Measurements from ENCODE around the gene DR1.
"Not testable (repeated sequence)": the region's sequence is repeated elsewhere in the genome, so short reads cannot be mapped to it uniquely, and the experiment has no call there.

Gene DR1

GRCh38 chr1:93384656-93385055 lies 38.9 kb downstream of the DR1 start:
- Histone ChIP-seq H2BK5ac (ENCODE audit: low read depth, low read length, poor library complexity) (no peak overlapping the region), H3K79me1 (ENCODE audit: low read length) (no peaks in the 10 kb centered on the region), H4K91ac (ENCODE audit: low read depth, low read length) (no peak overlapping the region), H3K14ac (ENCODE audit: low read length) (no peak overlapping the region), H3K79me2 (ENCODE audit: control insufficient read depth, insufficient read depth, low read length, poor library complexity) (no peaks in the 10 kb centered on the region), H3K9ac (ENCODE audit: low read length) (no peak overlapping the region), H4K12ac (ENCODE audit: low read depth, low read length) (no peak overlapping the region), H3K27ac (ENCODE audit: low read depth, low read length) (no peak overlapping the region), H3K9me3 (ENCODE audit: insufficient read depth, low read depth, low read length) (peaks cover 6% of the 10 kb centered on the region), H2BK120ac (ENCODE audit: insufficient read depth, low read length, poor library complexity) (no peak overlapping the region), H3K4me1 (ENCODE audit: control insufficient read depth in 1 of 2, insufficient read depth in 2 of 2, low read length in 2 of 2) (no peaks in the 10 kb centered on the region), H3K27me3 (ENCODE audit: insufficient read depth, low read length) (no peaks in the 10 kb centered on the region), H3K4ac (ENCODE audit: low read depth, low read length) (no peak overlapping the region), H2AK5ac (ENCODE audit: low read length) (no peak overlapping the region), H3K18ac (ENCODE audit: low read length) (no peak overlapping the region), H3K4me2 (ENCODE audit: low read length) (no peak overlapping the region), H3K4me3 (ENCODE audit: low read depth, low read length) (no peak overlapping the region), H3K36me3 (ENCODE audit: control insufficient read depth in 1 of 2, insufficient read depth in 2 of 2, low read length in 2 of 2) (peaks cover 1 to 3% of the 10 kb centered on the region in 2 experiments), H2AFZ (ENCODE audit: insufficient read depth, low read length, poor library complexity) (no peak overlapping the region), H4K8ac (ENCODE audit: low read depth, low read length) (no peak overlapping the region), H2BK12ac (ENCODE audit: low read length) (no peak overlapping the region), H3K23ac (ENCODE audit: low read length) (no peak overlapping the region)
- WGBS (ENCODE audit: extremely low coverage, insufficient coverage, insufficient read length) = no CpG with 5 or more reads among the region's 3 CpGs
- peak in 1 of 2 donors; percentile 22 for DNase-seq

- not testable (repeated sequence) for H2BK12ac ChIP-seq (ENCODE audit: low read length); H3K4me1 ChIP-seq (ENCODE audit: control insufficient read depth in 1 of 2, insufficient read depth in 2 of 2, low read length in 2 of 2); H3K4me3 ChIP-seq (ENCODE audit: low read depth, low read length); DNase-seq; H3K27me3 ChIP-seq (ENCODE audit: insufficient read depth, low read length); H4K91ac ChIP-seq (ENCODE audit: low read depth, low read length); H2AK5ac ChIP-seq (ENCODE audit: low read length); H3K9me3 ChIP-seq (ENCODE audit: insufficient read depth, low read depth, low read length); H3K23ac ChIP-seq (ENCODE audit: low read length); H4K8ac ChIP-seq (ENCODE audit: low read depth, low read length); H3K18ac ChIP-seq (ENCODE audit: low read length); H2BK120ac ChIP-seq (ENCODE audit: insufficient read depth, low read length, poor library complexity); H3K79me2 ChIP-seq (ENCODE audit: control insufficient read depth, insufficient read depth, low read length, poor library complexity); H3K4me2 ChIP-seq (ENCODE audit: low read length); H3K27ac ChIP-seq (ENCODE audit: low read depth, low read length); H2BK5ac ChIP-seq (ENCODE audit: low read depth, low read length, poor library complexity); H3K14ac ChIP-seq (ENCODE audit: low read length); H3K79me1 ChIP-seq (ENCODE audit: low read length); H2AFZ ChIP-seq (ENCODE audit: insufficient read depth, low read length, poor library complexity); H3K36me3 ChIP-seq (ENCODE audit: control insufficient read depth in 1 of 2, insufficient read depth in 2 of 2, low read length in 2 of 2); H4K12ac ChIP-seq (ENCODE audit: low read depth, low read length); H3K9ac ChIP-seq (ENCODE audit: low read length); H3K4ac ChIP-seq (ENCODE audit: low read depth, low read length)
- no CpG with 5 or more reads among the region's 7 CpGs for WGBS (ENCODE audit: extremely low coverage, insufficient coverage, insufficient read length)
Observed at GRCh38 chr1:93386268-93386667, 40.6 kb downstream of the DR1 start.

DNA sequence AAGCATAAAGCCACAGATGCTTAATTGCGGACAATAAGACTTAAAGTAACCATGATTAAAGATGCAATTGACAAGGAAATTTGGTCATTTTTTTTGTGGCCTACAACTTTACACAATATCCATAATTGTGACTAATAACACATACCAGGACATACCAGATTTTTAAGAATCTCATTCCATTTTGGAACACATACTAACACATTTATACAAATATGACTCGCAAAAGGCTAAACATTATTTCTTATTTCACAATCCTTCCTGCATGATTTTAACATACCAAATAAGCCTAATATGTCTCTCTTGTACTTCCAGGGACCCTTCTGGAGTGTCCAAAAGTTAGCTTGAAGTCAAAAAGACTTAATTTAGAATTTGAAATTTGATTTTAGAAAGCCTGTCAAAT lies 48.8 kb downstream of the DR1 start:
- no peak overlapping the region for H4K8ac ChIP-seq (ENCODE audit: low read depth, low read length)
- peaks cover 0 to 2% of the 10 kb centered on the region in 2 experiments for H3K4me1 ChIP-seq (ENCODE audit: control insufficient read depth in 1 of 2, insufficient read depth in 2 of 2, low read length in 2 of 2)
- H3K4me3 ChIP-seq (ENCODE audit: low read depth, low read length) = no peak overlapping the region
- H4K12ac ChIP-seq (ENCODE audit: low read depth, low read length) = no peak overlapping the region
- no CpG with 5 or more reads among the region's 2 CpGs for WGBS (ENCODE audit: extremely low coverage, insufficient coverage, insufficient read length)
- H3K27ac ChIP-seq (ENCODE audit: low read depth, low read length) = no peak overlapping the region
- H2AK5ac ChIP-seq (ENCODE audit: low read length) = no peak overlapping the region
- DNase-seq = peak in 1 of 2 donors; percentile 42
- no peaks in the 10 kb centered on the region for H3K9me3 ChIP-seq (ENCODE audit: insufficient read depth, low read depth, low read length)
- peaks cover 2% of the 10 kb centered on the region for H3K79me1 ChIP-seq (ENCODE audit: low read length)
- no peak overlapping the region for H3K4ac ChIP-seq (ENCODE audit: low read depth, low read length)
- no peak overlapping the region for H3K9ac ChIP-seq (ENCODE audit: low read length)
- H3K36me3 ChIP-seq (ENCODE audit: control insufficient read depth in 1 of 2, insufficient read depth in 2 of 2, low read length in 2 of 2) = no peaks in the 10 kb centered on the region
- no peak overlapping the region for H3K18ac ChIP-seq (ENCODE audit: low read length)
- H3K4me2 ChIP-seq (ENCODE audit: low read length) = no peak overlapping the region
- no peak overlapping the region for H4K91ac ChIP-seq (ENCODE audit: low read depth, low read length)
- no peak overlapping the region for H2BK12ac ChIP-seq (ENCODE audit: low read length)
- H3K79me2 ChIP-seq (ENCODE audit: control insufficient read depth, insufficient read depth, low read length, poor library complexity) = no peaks in the 10 kb centered on the region
- no peaks in the 10 kb centered on the region for H3K27me3 ChIP-seq (ENCODE audit: insufficient read depth, low read length)
- H2BK5ac ChIP-seq (ENCODE audit: low read depth, low read length, poor library complexity) = no peak overlapping the region
- no peak overlapping the region for H3K23ac ChIP-seq (ENCODE audit: low read length)
- H2AFZ ChIP-seq (ENCODE audit: insufficient read depth, low read length, poor library complexity) = no peak overlapping the region
- H2BK120ac ChIP-seq (ENCODE audit: insufficient read depth, low read length, poor library complexity) = no peak overlapping the region
- no peak overlapping the region for H3K14ac ChIP-seq (ENCODE audit: low read length)

DNA sequence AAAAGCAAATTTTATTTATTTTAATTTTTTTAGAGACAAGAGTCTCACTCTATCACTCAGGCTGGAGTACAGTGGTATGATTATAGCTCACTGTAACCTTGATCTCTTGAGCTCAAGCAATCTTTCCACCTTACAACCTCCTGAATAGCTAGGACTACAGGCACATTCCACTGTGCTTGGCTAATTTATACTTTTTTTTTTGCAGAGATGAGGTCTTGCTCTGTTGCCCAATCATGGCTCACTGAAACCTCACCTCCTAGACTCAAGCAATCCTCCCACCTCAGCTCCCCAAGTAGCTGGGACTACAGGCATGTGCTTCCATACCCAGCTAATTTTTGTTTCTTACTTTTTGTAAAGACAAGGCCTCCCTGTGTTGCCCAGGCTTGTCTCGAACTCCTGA lies 49.5 kb downstream of the DR1 start:
- no peak overlapping the region for H3K23ac ChIP-seq (ENCODE audit: low read length)
- H3K79me2 ChIP-seq (ENCODE audit: control insufficient read depth, insufficient read depth, low read length, poor library complexity) = no peaks in the 10 kb centered on the region
- no peak overlapping the region for H2BK120ac ChIP-seq (ENCODE audit: insufficient read depth, low read length, poor library complexity)
- no peaks in the 10 kb centered on the region for H3K9me3 ChIP-seq (ENCODE audit: insufficient read depth, low read depth, low read length)
- H4K12ac ChIP-seq (ENCODE audit: low read depth, low read length) = no peak overlapping the region
- no CpG with 5 or more reads among the region's 1 CpG for WGBS (ENCODE audit: extremely low coverage, insufficient coverage, insufficient read length)
- H2AFZ ChIP-seq (ENCODE audit: insufficient read depth, low read length, poor library complexity) = no peak overlapping the region
- H3K4me1 ChIP-seq (ENCODE audit: control insufficient read depth in 1 of 2, insufficient read depth in 2 of 2, low read length in 2 of 2) = peaks cover under 1 to 4% of the 10 kb centered on the region in 2 experiments
- no peaks in the 10 kb centered on the region for H3K27me3 ChIP-seq (ENCODE audit: insufficient read depth, low read length)
- H3K79me1 ChIP-seq (ENCODE audit: low read length) = peaks cover 2% of the 10 kb centered on the region
- no peak overlapping the region for H4K91ac ChIP-seq (ENCODE audit: low read depth, low read length)
- H2BK12ac ChIP-seq (ENCODE audit: low read length) = no peak overlapping the region
- peak; percentile 1 to 52 for DNase-seq
- H3K36me3 ChIP-seq (ENCODE audit: control insufficient read depth in 1 of 2, insufficient read depth in 2 of 2, low read length in 2 of 2) = no peaks in the 10 kb centered on the region
- no peak overlapping the region for H3K14ac ChIP-seq (ENCODE audit: low read length)
- H4K8ac ChIP-seq (ENCODE audit: low read depth, low read length) = no peak overlapping the region
- no peak overlapping the region for H2BK5ac ChIP-seq (ENCODE audit: low read depth, low read length, poor library complexity)
- H3K9ac ChIP-seq (ENCODE audit: low read length) = no peak overlapping the region
- H3K4ac ChIP-seq (ENCODE audit: low read depth, low read length) = no peak overlapping the region
- H3K18ac ChIP-seq (ENCODE audit: low read length) = no peak overlapping the region
- H3K27ac ChIP-seq (ENCODE audit: low read depth, low read length) = no peak overlapping the region
- no peak overlapping the region for H3K4me2 ChIP-seq (ENCODE audit: low read length)
- H3K4me3 ChIP-seq (ENCODE audit: low read depth, low read length) = no peak overlapping the region
- no peak overlapping the region for H2AK5ac ChIP-seq (ENCODE audit: low read length)
